GM12878 (cell line): ENCODE measurements around the gene FOXP1. TPM values are rescaled to one million over a fixed set of nuclear protein-coding genes. Genes with fewer than 3 reads are reported as not detected.

ENCODE experiments used
- GABPA ChIP-seq: IDR thresholded peaks from 2 replicates; pipeline ENCODE4 v1.6.1; 2014; ENCODE audit warnings: antibody characterized with exemption, low read depth, mild to moderate bottlenecking, inconsistent platforms
- HCFC1 ChIP-seq: fragments of 150-350 bp; IDR thresholded peaks from 2 replicates; pipeline ENCODE4 v1.6.1; 2014; ENCODE audit warnings: low read length
- polyA plus RNA-seq, 11 experiments: library from polyadenylated mRNA; depleted of rRNA in 4 of 11; unstranded in 6 of 11; stranded (reverse) in 5 of 11; fragments of >200 nt; fragmentation: Nextera tagmentation in 4 of 11; fragmentation: Illumina TruSeq in 1 of 11; extraction: Ambion mirVana in 4 of 11; extraction: Trizol in 1 of 11; gene quantifications; 1 replicate in 1 of 11; 2 replicates in 10 of 11; pipeline versions ENCODE4 v1.2.1 to v1.2.3, GENCODE V29; 2011 to 2016; ENCODE audit warnings: inconsistent platforms in 2 of 11, missing spikeins in 2 of 11, low read depth in 1 of 11
- total RNA-seq, 4 experiments: library from RNA; depleted of rRNA in 3 of 4; stranded (reverse); fragments of >200 nt in 3 of 4; fragmentation: Illumina TruSeq in 1 of 4; extraction: Trizol in 1 of 4; gene quantifications; 2 replicates each; pipeline versions ENCODE4 v1.2.1 to v1.2.3, GENCODE V29; 2013 to 2021
- TF ChIP-seq, protein P1 (sequence below): IDR thresholded peaks from 2 replicates; pipeline ENCODE4 v1.6.1; 2012; ENCODE audit warnings: low read depth, low read length, improper control_type of control experiment
- TF ChIP-seq, protein P2 (sequence below): IDR thresholded peaks from 2 replicates; pipeline ENCODE4 v1.6.1; 2011; ENCODE audit warnings: borderline replicate concordance, low read depth, mild to moderate bottlenecking, moderate library complexity, low read length; ENCODE audit not compliant: insufficient read depth, poor library complexity, severe bottlenecking
- TF ChIP-seq, protein P3 (sequence below): fragments of 450-650 bp; IDR thresholded peaks from 2 replicates; pipeline ENCODE4 v1.6.1; 2016; ENCODE audit warnings: mild to moderate bottlenecking, moderate library complexity, borderline replicate concordance
- TF ChIP-seq, protein P4 (sequence below): fragments of 450-650 bp; IDR thresholded peaks from 2 replicates; pipeline ENCODE4 v1.6.1; 2017; ENCODE audit warnings: antibody characterized with exemption, mild to moderate bottlenecking, moderate library complexity

FOXP1 gene
- total and polyA plus RNA-seq, 10 of the 15 experiments (the other 5 are each of a cell fraction or from before 2014, with no cell fraction given): 0.05 to 1.6 (median 0.20) TPM; not detected in 1

DNA sequence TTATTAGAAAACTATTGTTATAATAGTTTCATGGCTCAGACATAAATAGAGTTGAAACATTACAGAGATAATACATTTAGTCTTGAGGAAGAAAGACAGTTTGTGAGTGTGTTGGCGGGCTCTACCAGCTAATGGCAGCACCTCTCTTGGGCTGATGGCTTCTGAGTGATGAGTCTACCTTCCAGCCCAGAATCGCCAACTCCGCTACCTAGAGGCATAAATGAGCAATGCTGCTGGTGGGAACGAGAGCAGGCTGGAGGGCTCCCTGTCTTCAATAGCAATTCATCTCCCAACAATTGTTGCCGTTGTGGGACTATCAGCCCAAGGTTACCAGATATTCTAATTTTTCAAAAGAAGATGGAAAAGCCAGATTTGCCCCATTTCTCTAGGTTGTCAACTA is 388.7 kb downstream of the FOXP1 start (continued):
- TF ChIP-seq, protein P1, sequence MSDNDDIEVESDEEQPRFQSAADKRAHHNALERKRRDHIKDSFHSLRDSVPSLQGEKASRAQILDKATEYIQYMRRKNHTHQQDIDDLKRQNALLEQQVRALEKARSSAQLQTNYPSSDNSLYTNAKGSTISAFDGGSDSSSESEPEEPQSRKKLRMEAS: no peak
- TF ChIP-seq HCFC1 (no peak), GABPA (no peak)
- TF ChIP-seq, protein P2, sequence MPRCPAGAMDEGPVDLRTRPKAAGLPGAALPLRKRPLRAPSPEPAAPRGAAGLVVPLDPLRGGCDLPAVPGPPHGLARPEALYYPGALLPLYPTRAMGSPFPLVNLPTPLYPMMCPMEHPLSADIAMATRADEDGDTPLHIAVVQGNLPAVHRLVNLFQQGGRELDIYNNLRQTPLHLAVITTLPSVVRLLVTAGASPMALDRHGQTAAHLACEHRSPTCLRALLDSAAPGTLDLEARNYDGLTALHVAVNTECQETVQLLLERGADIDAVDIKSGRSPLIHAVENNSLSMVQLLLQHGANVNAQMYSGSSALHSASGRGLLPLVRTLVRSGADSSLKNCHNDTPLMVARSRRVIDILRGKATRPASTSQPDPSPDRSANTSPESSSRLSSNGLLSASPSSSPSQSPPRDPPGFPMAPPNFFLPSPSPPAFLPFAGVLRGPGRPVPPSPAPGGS: no peak
- TF ChIP-seq, protein P3, sequence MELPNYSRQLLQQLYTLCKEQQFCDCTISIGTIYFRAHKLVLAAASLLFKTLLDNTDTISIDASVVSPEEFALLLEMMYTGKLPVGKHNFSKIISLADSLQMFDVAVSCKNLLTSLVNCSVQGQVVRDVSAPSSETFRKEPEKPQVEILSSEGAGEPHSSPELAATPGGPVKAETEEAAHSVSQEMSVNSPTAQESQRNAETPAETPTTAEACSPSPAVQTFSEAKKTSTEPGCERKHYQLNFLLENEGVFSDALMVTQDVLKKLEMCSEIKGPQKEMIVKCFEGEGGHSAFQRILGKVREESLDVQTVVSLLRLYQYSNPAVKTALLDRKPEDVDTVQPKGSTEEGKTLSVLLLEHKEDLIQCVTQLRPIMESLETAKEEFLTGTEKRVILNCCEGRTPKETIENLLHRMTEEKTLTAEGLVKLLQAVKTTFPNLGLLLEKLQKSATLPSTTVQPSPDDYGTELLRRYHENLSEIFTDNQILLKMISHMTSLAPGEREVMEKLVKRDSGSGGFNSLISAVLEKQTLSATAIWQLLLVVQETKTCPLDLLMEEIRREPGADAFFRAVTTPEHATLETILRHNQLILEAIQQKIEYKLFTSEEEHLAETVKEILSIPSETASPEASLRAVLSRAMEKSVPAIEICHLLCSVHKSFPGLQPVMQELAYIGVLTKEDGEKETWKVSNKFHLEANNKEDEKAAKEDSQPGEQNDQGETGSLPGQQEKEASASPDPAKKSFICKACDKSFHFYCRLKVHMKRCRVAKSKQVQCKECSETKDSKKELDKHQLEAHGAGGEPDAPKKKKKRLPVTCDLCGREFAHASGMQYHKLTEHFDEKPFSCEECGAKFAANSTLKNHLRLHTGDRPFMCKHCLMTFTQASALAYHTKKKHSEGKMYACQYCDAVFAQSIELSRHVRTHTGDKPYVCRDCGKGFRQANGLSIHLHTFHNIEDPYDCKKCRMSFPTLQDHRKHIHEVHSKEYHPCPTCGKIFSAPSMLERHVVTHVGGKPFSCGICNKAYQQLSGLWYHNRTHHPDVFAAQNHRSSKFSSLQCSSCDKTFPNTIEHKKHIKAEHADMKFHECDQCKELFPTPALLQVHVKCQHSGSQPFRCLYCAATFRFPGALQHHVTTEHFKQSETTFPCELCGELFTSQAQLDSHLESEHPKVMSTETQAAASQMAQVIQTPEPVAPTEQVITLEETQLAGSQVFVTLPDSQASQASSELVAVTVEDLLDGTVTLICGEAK: no peak
- TF ChIP-seq, protein P4, sequence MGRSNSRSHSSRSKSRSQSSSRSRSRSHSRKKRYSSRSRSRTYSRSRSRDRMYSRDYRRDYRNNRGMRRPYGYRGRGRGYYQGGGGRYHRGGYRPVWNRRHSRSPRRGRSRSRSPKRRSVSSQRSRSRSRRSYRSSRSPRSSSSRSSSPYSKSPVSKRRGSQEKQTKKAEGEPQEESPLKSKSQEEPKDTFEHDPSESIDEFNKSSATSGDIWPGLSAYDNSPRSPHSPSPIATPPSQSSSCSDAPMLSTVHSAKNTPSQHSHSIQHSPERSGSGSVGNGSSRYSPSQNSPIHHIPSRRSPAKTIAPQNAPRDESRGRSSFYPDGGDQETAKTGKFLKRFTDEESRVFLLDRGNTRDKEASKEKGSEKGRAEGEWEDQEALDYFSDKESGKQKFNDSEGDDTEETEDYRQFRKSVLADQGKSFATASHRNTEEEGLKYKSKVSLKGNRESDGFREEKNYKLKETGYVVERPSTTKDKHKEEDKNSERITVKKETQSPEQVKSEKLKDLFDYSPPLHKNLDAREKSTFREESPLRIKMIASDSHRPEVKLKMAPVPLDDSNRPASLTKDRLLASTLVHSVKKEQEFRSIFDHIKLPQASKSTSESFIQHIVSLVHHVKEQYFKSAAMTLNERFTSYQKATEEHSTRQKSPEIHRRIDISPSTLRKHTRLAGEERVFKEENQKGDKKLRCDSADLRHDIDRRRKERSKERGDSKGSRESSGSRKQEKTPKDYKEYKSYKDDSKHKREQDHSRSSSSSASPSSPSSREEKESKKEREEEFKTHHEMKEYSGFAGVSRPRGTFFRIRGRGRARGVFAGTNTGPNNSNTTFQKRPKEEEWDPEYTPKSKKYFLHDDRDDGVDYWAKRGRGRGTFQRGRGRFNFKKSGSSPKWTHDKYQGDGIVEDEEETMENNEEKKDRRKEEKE: no peak
- TF ChIP-seq, all 136 proteins: peak for 0
